GM21619 (cell line): ENCODE data around the gene GGACT.
"Not testable (repeated sequence)": the region's sequence is repeated elsewhere in the genome, so short reads cannot be mapped to it uniquely, and the experiment has no call there.

Source experiments
- ATAC-seq: cut with Tn5 transposase; IDR thresholded peaks from one replicate; pipeline ENCODE4 v1.9.1; 2021; ENCODE audit not compliant: unreplicated experiment

The GGACT gene

GRCh38 chr13:100588331-100589177 lies at the start of gene GGACT:
TSS of gene GGACT (minus strand) at chr13:100588789. CDS start at chr13:100532591, 56,198 bp downstream.
- ATAC-seq: peak; percentile 96

DNA sequence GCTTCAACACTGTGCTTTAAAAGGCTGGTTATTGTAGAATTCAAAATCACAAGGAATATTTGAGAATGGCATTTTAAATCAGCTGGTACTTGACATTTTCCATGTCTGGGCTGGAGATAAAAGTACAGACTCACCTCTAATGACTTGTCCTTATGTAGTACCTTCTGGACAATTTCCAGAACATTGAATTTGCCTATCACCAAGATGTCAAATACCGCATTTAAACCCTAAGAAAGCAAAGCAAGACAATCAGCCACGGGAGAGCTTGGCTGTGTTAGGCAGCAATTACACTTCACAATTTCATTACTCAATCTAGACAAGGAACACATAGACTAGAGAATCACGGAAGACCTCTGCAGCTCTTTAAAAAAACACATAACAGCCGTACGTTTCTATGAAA lies 49.2 kb upstream of the GGACT start:
- no peak for ATAC-seq

GRCh38 chr13:100637380-100637779 lies 48.8 kb upstream of the GGACT start:
- ATAC-seq: no peak

DNA sequence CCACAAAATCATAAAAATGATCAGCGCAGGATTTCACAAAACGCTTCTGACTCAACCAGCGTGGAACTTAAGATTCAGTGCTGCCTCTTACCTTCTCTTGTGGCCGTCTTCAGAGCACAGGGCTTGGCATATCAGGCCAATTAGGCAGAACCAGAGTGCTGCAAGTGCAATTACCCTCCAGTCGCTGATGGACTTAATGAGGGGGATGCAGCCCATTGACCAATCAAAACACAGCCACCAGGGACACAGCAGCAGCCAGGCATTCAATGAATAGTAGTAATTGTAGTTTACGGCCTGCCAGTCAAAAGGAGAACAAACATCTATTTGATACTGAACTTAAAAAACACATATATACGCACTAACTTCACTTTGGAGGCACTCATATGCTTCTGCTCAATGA lies 47.9 kb upstream of the GGACT start:
- ATAC-seq: no peak

GRCh38 chr13:100636004-100636403 lies 47.4 kb upstream of the GGACT start:
- no peak for ATAC-seq

GRCh38 chr13:100634696-100635095 lies 46.1 kb upstream of the GGACT start:
- ATAC-seq: no peak

DNA sequence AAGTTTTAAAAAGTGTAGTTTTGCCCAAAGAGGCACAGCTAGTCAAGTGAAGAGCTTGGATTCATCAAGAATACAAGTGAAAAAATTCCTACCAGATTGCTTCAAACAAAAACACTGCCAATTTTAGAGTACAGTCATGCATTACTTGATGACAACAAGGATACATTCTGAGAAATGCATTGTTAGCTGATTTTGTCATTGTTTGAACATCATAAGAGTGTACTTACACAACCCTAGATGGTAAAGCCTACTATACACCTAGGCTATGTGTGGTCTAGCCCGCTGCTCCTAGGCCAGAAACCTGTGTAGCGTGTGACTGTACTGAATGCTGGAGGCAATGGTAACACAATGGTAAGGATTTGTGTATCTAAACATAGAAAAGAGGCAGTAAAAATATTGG lies 44.9 kb upstream of the GGACT start:
- no peak for ATAC-seq

- ATAC-seq: no peak
Observed at GRCh38 chr13:100630555-100630954, 42.0 kb upstream of the GGACT start.

DNA sequence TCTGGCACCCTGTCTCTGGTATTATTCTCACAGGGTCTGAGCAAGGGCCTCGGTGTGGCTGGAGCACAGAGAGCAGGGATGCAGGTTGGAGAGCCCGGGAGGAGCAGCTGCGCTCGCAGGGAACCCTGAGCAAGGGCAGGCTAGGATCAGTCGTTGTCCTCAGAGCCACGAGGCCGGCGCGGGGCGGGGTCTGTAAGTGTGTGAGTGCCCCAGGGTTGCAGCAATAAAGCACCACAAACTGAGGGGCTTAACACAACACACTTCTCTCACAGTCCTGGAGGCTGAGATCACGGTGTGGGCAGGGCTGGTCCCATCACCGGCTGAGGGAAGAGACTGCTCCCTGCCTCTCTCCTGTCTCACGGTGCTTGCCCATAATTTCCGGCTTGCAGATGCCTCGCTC lies 38.5 kb upstream of the GGACT start:
- no peak for ATAC-seq

DNA sequence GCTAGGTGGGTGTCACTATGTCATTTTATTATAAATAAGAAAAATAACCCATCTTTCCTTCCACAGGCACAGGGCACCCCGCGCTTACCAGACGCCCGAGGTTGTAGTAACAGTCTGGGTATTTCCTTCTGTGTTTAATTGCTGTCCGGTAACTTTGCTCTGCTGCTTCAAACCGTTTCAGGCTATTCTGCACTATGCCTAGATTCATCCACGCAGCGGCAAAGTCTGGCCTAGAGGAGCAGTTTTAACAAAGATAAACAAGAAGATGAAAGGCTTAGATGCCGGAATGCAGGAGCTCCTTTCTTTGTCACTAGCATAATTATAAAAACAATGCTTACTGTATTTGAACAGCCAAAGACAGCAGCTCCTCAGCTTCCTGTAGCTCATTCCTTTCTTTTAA lies 36.9 kb upstream of the GGACT start:
- ATAC-seq: no peak

GRCh38 chr13:100620792-100621191 lies 32.2 kb upstream of the GGACT start:
- ATAC-seq: no peak

DNA sequence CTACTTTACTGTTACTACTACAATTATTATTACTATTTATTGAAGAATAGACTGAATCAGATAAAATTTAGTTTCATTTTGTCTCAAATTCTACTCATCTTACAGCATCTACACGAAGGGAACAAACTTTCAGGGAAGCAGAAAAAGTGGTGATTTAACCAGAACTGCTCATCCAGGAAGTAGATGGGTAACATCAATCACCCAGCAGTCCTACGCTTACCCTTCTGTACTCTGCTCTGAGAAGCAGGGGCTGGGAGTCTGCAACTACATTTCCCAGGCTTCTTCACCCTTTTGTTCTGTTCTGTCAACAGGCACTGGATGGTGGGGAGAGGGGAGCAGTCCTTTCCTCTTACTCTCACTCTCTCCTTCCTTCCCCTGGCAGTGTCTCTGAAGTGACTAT lies 31.4 kb upstream of the GGACT start:
- ATAC-seq: no peak

- not testable (repeated sequence) for ATAC-seq
Observed at GRCh38 chr13:100618897-100619296, 30.3 kb upstream of the GGACT start.

- ATAC-seq: no peak
Observed at GRCh38 chr13:100613031-100613430, 24.4 kb upstream of the GGACT start.

- ATAC-seq: peak; percentile 32
Observed at GRCh38 chr13:100611678-100612492, 23.3 kb upstream of the GGACT start.

DNA sequence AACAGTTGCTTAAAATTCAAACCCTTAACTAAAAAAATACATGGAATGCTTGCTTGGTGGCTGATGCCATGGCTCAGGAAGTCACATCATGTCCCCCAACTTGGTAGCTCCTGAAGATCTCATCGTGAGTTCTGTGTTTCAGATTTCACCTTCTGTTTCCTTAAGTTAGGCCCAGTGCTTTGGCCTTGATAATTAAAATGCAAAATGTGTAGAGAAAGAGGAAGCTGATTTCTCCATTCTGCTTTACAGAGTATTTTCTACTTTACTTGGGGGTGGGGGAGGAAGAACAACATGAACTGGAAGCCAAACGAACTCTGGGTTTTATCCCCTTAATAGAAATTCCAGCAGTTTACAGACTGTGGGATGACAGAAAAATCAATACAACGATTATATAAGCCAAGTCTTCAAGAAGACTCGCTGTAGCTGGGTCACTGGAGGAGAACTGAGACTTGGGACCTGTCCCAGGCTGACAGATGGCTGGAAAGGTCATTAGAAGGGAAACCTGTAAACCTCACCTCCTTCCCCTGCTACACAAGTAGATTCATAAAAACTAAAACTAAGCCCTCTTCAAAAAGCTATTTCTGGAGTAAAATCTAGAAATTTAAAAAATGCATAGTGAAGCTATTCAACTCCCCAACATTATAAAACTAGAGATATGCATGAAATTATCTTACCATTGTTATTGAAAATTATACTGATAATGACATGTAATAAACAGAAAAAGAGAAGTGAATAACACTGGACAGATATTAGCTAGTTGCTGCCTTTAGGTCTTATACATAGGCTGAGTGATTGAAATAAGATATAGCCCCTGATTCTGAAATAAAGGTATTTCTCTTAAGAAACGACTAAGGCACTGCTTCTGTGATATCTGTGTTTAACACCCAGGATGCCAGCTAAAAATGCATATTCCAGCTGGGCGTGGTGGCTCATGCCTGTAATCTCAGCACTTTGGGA lies 22.1 kb upstream of the GGACT start:
- peak; percentile 27 for ATAC-seq

DNA sequence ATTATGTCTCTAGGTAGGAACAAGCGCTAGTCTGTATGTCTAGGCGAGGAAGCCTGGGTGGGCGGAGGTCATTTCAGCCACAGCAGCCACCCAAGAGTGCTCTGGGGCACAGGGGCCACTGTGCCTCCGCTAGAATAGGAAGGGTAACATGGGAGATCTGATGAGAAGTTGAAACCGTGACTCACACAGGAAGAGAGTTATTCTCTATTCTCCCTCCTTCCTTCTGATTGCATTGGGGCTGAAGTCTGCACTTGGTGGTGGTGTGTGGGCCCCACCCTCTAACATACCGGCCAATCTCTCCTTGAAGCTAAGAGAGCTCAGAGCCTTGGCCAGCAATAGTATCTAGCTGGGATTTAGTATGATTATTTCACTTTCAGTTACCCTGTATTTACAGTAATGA lies 20.3 kb upstream of the GGACT start:
- peak; percentile 93 for ATAC-seq

DNA sequence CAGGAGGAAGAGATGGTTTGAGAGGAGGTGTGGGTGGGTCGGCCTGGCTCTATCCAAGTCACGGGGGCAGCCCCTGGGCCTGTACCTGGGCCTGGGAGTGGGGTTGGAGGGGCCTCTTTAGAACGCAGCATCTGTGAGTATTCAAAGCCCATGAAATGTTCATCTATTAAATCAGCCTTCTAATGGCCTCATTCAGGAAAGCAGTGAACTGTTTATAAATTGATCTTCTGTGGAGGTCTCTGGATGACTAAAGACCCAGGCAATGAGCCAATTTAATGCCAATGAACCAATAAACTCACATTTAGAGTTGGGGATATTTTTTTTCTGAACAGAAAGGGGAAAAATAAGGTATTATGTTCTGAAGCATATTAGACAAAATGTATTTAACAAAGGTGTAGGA lies 19.9 kb upstream of the GGACT start:
- no peak for ATAC-seq

- ATAC-seq: no peak
Observed at GRCh38 chr13:100604918-100605710, 16.5 kb upstream of the GGACT start.

DNA sequence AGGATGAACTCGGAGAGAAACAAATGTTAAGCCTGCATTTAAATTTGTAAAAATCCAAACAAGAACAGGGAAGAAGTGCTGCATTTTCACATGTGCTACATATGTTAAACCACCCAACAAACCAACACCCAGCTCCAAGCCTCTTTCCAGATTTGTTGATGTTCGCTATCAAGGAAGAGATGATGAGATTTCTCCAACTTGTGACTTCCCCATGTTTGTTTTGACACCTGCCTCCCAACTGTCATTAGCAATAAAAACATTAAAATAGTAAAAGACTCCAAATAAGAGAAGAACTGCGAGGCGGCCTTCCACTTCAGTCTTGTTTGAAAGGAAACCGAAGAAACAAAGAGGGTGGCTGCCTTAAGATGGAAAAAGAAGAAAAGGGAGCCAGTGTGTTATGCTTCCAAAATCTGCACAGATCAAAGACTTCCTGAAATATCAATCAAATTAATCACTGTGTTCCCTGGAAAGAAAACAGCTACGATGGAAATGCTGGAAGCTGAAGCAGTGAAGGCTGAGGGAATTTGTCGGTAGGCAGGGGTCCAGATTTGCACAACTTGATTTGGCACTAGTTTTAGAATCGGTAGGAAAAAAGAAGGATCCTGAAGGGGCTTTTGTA lies 14.0 kb upstream of the GGACT start:
- no peak for ATAC-seq
